Hematopoietic multipotent progenitor cell treated with erythropoietin and hydrocortisone succinate and interleukin-3 and kit ligand, for 15 days (in vitro differentiated cells): ENCODE measurements around the gene CDH4.

Experiments used
- DNase-seq: peaks from one replicate; pipeline ENCODE4 v3.0.0-alpha.2; 2015; ENCODE audit warnings: low spot score

Gene CDH4

GRCh38 chr20:61580958-61581824 lies 329.1 kb downstream of the CDH4 start:
- DNase-seq: no peak

DNA sequence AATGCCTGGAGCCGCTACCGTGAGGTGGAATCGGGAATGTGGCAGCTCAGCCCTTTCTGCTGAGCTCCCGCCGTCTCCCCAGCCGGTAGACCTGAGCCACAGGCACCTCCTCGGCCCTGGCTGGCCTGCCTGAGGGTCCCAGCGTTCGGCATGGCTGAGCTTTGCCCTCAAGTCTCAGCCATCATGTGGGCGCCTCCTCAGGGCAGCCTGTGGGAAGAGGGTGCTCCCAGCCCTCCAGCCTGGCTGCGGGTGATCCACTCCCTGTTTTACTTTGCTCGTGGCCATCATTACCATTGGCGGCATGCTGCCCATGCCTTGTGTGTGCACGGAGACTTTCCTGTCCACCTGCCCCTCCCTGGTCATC lies 329.7 kb downstream of the CDH4 start:
- DNase-seq: no peak

- DNase-seq: no peak
These were observed 330.3 kb downstream of the CDH4 start for GRCh38 chr20:61582196-61582923.

- no peak for DNase-seq
These were observed 331.3 kb downstream of the CDH4 start for GRCh38 chr20:61583356-61583755.

- DNase-seq: no peak
These were observed 332.8 kb downstream of the CDH4 start for GRCh38 chr20:61584851-61585250.

- DNase-seq: no peak
These were observed 333.7 kb downstream of the CDH4 start for GRCh38 chr20:61585764-61586163.

DNA sequence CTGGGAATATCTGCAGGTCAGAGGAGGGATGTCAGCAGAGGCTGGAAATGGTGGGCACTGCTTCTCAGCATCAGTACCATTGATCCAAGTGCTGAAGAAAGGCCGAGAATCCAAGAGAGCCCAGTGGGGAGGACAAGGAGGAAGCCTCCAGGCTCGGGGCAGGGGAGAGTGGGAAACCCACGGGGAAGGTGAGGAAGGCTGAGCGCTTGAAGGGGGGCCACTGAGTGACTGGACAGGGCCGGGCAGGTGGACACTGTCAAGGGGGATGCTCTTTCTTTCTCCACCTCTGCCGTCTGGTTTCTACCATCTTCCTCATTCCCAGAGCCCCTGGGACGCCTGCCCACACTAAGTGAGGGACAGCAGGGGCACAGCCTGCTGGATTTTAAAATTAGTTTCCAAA lies 335.0 kb downstream of the CDH4 start:
- no peak for DNase-seq

DNA sequence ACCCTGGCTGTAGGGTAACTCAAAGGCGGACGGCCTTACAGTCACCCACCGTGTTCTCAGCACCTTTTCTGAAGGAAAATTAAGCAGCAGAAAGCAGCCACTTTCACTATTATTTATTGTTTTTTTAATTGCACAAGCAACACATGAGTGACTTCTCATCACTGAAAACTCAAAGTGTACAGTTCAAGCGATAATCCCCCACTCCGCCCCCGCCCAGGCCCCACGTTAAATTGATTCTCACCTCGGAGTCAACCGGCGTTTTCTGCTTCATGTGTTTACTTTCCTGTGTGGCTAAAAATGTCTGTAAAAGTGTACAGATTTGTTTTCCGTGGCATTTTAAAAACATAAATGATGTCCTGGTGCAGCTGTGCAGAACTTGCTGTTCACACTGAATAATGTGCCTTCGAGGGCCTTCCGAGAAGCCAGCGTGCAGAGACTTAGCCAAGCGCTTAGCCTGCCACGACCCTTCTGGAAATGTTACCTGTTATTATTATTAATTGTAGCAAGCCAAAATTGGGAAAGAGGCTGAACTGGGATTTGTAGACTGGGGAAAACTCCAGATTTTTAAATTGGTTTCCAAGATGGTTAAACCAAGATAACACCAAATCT lies 335.7 kb downstream of the CDH4 start:
- no peak for DNase-seq

DNA sequence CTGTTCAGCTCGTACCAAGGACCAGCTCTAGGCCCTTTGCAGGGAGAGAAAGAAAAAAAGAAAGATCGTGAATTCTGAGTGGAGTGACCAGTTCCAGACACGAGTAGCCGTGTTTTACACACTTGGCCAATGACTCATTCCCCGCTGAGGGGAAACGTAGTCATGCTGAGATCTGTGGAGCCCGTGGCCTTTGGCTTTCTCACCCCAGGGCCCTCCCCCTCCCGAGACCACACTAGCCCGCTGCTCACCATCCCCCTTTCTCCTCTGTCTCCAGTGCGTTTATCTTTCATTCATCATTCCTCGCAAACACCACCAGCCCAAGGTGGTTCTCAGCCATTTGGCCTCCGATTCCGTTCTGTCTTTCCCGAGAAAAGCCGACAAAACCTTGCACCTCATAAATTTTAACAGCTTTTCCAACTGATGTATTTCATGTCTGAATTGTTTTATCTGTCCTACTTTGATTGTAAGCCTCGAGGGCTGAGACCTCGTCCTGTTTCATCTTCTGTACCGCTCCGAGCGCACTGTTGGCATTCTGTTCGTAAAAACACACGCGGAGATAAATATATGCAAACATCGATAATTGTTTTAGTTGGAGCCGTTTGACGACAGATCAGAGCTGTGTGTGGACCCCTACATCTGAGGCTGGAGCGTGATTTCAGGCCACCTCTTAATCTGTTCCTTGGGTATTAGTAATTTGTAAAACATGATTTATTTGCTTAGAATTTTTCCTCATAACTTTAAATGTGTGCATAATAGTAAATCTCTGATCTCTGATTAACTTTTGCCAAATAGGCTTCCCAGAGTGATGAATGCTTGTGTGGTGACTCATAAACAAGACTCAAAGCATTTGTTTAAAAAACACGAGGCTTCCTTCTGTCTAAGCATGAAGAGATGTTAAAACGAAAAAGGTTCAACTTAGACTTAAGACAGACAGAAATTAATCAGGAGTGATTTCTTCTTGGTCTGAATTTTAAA lies 336.6 kb downstream of the CDH4 start:
- DNase-seq: no peak

DNA sequence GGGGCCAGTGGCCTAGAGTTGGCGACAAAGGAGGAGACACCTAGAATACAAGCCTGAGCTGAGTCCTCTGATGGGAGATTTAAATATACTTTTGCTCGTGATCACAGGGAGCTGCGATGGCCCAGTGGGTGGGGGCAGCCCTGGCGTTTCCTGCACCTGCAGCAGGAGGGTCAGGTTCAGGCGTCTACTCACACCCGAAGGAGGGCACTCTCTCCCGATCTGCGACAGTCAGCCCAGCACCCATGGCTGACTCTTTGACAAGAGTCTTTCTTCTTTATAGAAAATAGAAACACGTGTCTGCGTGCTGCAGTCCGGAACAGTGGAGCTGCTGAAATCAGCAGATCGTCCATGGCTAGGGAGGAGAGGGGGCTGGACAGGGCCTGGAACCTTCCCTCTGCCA lies 338.2 kb downstream of the CDH4 start:
- DNase-seq: no peak

- no peak for DNase-seq
These were observed 341.5 kb downstream of the CDH4 start for GRCh38 chr20:61593516-61593915.

DNA sequence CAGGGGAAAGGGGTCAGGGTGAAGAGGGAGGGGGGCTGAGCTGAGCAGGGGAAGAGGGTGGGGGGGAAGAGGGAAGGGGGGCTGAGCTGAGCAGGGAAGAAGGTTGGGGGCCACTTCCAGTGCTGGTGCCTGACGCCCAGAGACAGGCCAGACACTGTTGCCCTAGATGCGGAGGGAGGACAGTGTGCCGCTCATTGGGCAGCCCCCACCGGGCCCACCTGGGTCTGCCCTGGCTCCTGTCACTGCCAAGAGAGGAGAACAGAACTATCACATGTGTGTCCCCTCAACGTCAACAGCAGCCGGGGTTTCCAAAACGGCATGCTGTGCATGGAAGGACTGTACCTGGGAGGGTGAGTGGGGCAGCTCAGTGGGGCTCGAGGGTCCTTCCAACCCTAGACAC lies 342.1 kb downstream of the CDH4 start:
- DNase-seq: no peak

GRCh38 chr20:61595216-61595615 lies 343.2 kb downstream of the CDH4 start:
- no peak for DNase-seq

- no peak for DNase-seq
These were observed 344.7 kb downstream of the CDH4 start for GRCh38 chr20:61596687-61597330.

- no peak for DNase-seq
These were observed 345.9 kb downstream of the CDH4 start for GRCh38 chr20:61597996-61598395.

- no peak for DNase-seq
These were observed 346.5 kb downstream of the CDH4 start for GRCh38 chr20:61598586-61598985.

GRCh38 chr20:61599061-61599531 lies 347.0 kb downstream of the CDH4 start:
- no peak for DNase-seq

DNA sequence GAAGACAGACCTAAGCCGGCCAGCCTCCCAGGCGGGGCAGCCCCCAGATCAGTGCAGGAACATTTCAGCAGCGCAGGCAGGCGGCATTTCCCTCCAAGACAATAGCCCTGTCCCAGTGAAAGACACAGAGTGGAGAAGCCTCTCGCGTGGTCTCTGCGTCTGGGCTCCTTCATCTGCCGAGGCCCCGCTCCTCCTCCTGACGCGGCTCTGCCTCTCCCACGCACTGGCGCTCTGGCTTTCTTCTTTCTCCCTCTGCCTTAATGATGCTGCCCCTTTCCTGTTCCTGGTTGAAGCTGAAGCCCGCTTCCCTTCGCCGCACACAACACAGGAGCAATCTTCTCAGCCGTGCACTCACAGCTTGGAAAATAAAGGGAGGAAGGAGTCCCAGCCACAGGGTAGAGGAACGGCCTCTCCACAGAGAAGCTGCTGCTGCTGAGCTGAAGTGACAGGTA lies 347.5 kb downstream of the CDH4 start:
- no peak for DNase-seq

DNA sequence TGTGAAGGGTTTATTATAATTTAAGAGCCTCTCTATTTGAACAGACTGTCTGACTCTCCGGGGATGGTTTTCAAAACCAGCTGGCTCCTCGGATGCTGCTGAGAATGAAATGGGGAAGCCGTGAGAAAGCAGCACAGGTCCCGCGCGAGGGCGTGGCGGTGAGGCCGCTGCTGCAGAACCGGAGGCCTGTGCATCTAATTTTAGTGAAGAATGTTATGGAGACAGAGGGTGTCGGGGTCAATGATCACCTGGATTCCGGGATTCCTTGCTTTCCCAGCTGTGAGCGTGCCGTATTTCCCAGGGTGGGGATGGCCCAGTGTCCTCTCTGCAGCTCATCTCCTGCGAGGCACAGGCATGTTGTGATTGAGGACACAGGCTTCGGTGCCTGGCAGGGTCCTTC lies 348.0 kb downstream of the CDH4 start:
- DNase-seq: no peak

- no peak for DNase-seq
These were observed 349.3 kb downstream of the CDH4 start for GRCh38 chr20:61601361-61601760.

- DNase-seq: no peak
These were observed 349.8 kb downstream of the CDH4 start for GRCh38 chr20:61601853-61602252.
